K562 (cell line): Measurements from ENCODE around the gene PDLIM4. TPM values are rescaled to one million over a fixed set of nuclear protein-coding genes. Genes with fewer than 3 reads are reported as not detected.
A peak's percentile ranks its signal among the peaks of the same experiment; 100 is the strongest.

Source experiments
- ATAC-seq: fragments of 200-7000 bp; cut with Tn5 transposase; 3 replicates; pipeline ENCODE4 v1.9.1; 2020; ENCODE audit warnings: moderate library complexity
- BruUV-seq: library from RNA; stranded (reverse); fragments of 400-500 nt; replicated peaks from 2 replicates; lab custom pipeline; 2021; lab: Mats Ljungman, UMichigan
- CTCF ChIA-PET: fragments of 300-600 bp; formaldehyde crosslinking; extraction: SDS; loops from one replicate; lab custom pipeline; 2021; ENCODE audit warnings: low intra/inter-chr PET ratio; lab: Yijun Ruan, JAX
- POLR2A ChIA-PET: fragments of 300-600, 350-650 bp; sonication (Branson Sonifier 250); formaldehyde crosslinking; extraction: SDS; loops from one replicate; lab custom pipeline; 2021; ENCODE audit warnings: antibody characterized with exemption, inconsistent platforms; lab: Yijun Ruan, JAX
- DNase-seq, 4 experiments: peaks; one replicate each; pipeline versions ENCODE4 v3.0.0 to v3.0.0-alpha.2; 2011 to 2018; ENCODE audit warnings: low spot score in 3 of 4, mixed read lengths in 3 of 4; ENCODE audit errors: extremely low read depth in 1 of 4
- FAIRE-seq: peaks from 2 replicates; lab custom pipeline; 2011; peaks lifted over from hg19 to GRCh38; lab: Jason Lieb, UNC
- H2AFZ ChIP-seq: 2 replicates; pipeline ENCODE4 v1.6.0; 2011; ENCODE audit warnings: low read depth, low read length, control low read depth, inconsistent platforms
- H3K27ac ChIP-seq: fragments of 200-600 bp; 3 replicates; pipeline ENCODE4 v1.8.0; 2011; ENCODE audit warnings: low read depth, mild to moderate bottlenecking, control low read depth, inconsistent platforms, low read length, moderate library complexity, mixed read lengths; ENCODE audit errors: extremely low read depth
- H3K27me3 ChIP-seq, 2 experiments: fragments of 300-600 bp in 1 of 2; 2 replicates in 1 of 2; 3 replicates in 1 of 2; pipeline versions ENCODE4 v1.6.0 to v1.8.0; 2011; ENCODE audit warnings: inconsistent platforms in 2 of 2, low read length in 2 of 2, mild to moderate bottlenecking in 1 of 2, mixed read lengths in 1 of 2, moderate library complexity in 1 of 2; ENCODE audit not compliant: control insufficient read depth in 2 of 2, insufficient read depth in 2 of 2
- H3K36me3 ChIP-seq: fragments of 300-600 bp; 3 replicates; pipeline ENCODE4 v1.8.0; 2011; ENCODE audit warnings: mild to moderate bottlenecking, low read length, inconsistent platforms; ENCODE audit not compliant: control insufficient read depth, insufficient read depth
- H3K4me1 ChIP-seq, 2 experiments: fragments of 200-600 bp in 1 of 2; replicated peaks in 1 of 2; 2 replicates in 1 of 2; 3 replicates in 1 of 2; pipeline versions ENCODE4 v1.5.1 to v1.8.0; 2011; ENCODE audit warnings: inconsistent platforms in 2 of 2, low read length in 2 of 2, mild to moderate bottlenecking in 1 of 2, mixed read lengths in 1 of 2, moderate library complexity in 1 of 2; ENCODE audit not compliant: control insufficient read depth in 2 of 2, insufficient read depth in 2 of 2
- H3K4me2 ChIP-seq: 2 replicates; pipeline ENCODE4 v1.6.1; 2011; ENCODE audit warnings: low read length, control low read depth, inconsistent platforms, mixed read lengths; ENCODE audit not compliant: insufficient read depth
- H3K4me3 ChIP-seq: fragments of 200-600 bp; sonication (generic), shearing (Covaris generic); 2 replicates; pipeline ENCODE4 v1.5.1; 2016; ENCODE audit warnings: control low read depth, inconsistent platforms
- H3K79me2 ChIP-seq: fragments of 200-600 bp; 3 replicates; pipeline ENCODE4 v1.8.0; 2011; ENCODE audit warnings: low read length, inconsistent platforms; ENCODE audit not compliant: control insufficient read depth, insufficient read depth
- H3K9ac ChIP-seq, 2 experiments: 2 replicates each; pipeline versions ENCODE4 v1.6.0 to v1.6.1; 2011; ENCODE audit warnings: low read depth in 2 of 2, low read length in 2 of 2, control low read depth in 1 of 2, inconsistent platforms in 1 of 2, mild to moderate bottlenecking in 1 of 2, mixed read lengths in 1 of 2; ENCODE audit not compliant: insufficient read depth in 1 of 2
- H3K9me1 ChIP-seq: one replicate; pipeline ENCODE4 v1.6.0; 2011; ENCODE audit warnings: inconsistent platforms, mild to moderate bottlenecking, low read length, moderate library complexity; ENCODE audit not compliant: control insufficient read depth, insufficient read depth
- H3K9me3 ChIP-seq: replicated peaks from 2 replicates; pipeline ENCODE4 v1.5.1; 2011; ENCODE audit warnings: low read depth, low read length, inconsistent platforms; ENCODE audit not compliant: control insufficient read depth, insufficient read depth
- H4K20me1 ChIP-seq: replicated peaks from 2 replicates; pipeline ENCODE4 v1.6.1; 2011; ENCODE audit warnings: low read length, inconsistent platforms, mixed read lengths; ENCODE audit not compliant: control insufficient read depth, insufficient read depth
- CTCFL ChIP-seq: IDR thresholded peaks from 2 replicates; pipeline ENCODE4 v1.6.1; 2011; ENCODE audit warnings: borderline replicate concordance, low read depth, mild to moderate bottlenecking, moderate library complexity, low read length; ENCODE audit not compliant: insufficient read depth, poor library complexity, severe bottlenecking
- EGR1 ChIP-seq: fragments of 450-650 bp; conservative IDR thresholded peaks from 2 replicates; pipeline ENCODE4 v1.6.1; 2017; ENCODE audit warnings: mild to moderate bottlenecking
- FOXO4 ChIP-seq: fragments of 450-650 bp; formaldehyde crosslinking; IDR thresholded peaks from 2 replicates; pipeline ENCODE4 v1.4.0; 2020; ENCODE audit warnings: mild to moderate bottlenecking, moderate library complexity
- HCFC1 ChIP-seq: IDR thresholded peaks from 2 replicates; pipeline ENCODE4 v1.6.1; 2012; ENCODE audit warnings: low read depth, low read length, improper control_type of control experiment
- HOXB6 ChIP-seq: fragments of 250-450 bp; sonication (Bioruptor Pico); IDR thresholded peaks from 2 replicates; pipeline ENCODE4 v1.5.1; 2022; ENCODE audit warnings: mild to moderate bottlenecking, borderline replicate concordance
- MITF ChIP-seq: IDR thresholded peaks from 2 replicates; pipeline ENCODE4 v1.6.1; 2014; ENCODE audit warnings: antibody characterized with exemption
- MLLT1 ChIP-seq, 2 experiments: fragments of 450-650 bp; IDR thresholded peaks; 2 replicates each; pipeline ENCODE4 v1.6.1; 2016
- NR0B1 ChIP-seq: fragments of 450-650 bp; IDR thresholded peaks from one replicate; pipeline ENCODE4 v1.6.1; 2018; ENCODE audit warnings: mild to moderate bottlenecking, moderate library complexity; ENCODE audit not compliant: partially characterized antibody
- SMAD3 ChIP-seq: fragments of 450-650 bp; formaldehyde crosslinking; conservative IDR thresholded peaks from 2 replicates; pipeline ENCODE4 v1.4.0; 2020; ENCODE audit warnings: mild to moderate bottlenecking
- TAF9B ChIP-seq: fragments of 450-650 bp; IDR thresholded peaks from 2 replicates; pipeline ENCODE4 v1.6.1; 2018; ENCODE audit warnings: mild to moderate bottlenecking; ENCODE audit not compliant: partially characterized antibody
- TFAM ChIP-seq: fragments of 250-450 bp; sonication (Bioruptor Pico); conservative IDR thresholded peaks from 2 replicates; pipeline ENCODE4 v1.5.0; 2021; ENCODE audit warnings: mild to moderate bottlenecking, moderate library complexity
- WGBS: fragments of 100-300 bp; shearing (Covaris generic); methylation state at CpG from one replicate; pipeline ENCODE4 v1.1.6; 2016; ENCODE audit warnings: low coverage, mixed read lengths; ENCODE audit not compliant: insufficient coverage; ENCODE audit errors: missing lambda C conversion rate; 5-methylcytosine and 5-hydroxymethylcytosine counted together
- in situ Hi-C: fragments of 300-500 bp; cut with MboI; formaldehyde crosslinking; loops from 4 replicates; pipeline ENCODE4 v1.15.0; 2018; ENCODE audit warnings: inconsistent platforms, mixed read lengths
- intact Hi-C: fragments of 100-400 bp; cut with micrococcal nuclease; formaldehyde crosslinking; loops from 2 replicates; pipeline ENCODE4 v1.14.2; 2022
- polyA plus RNA-seq, 8 experiments: library from polyadenylated mRNA; depleted of rRNA in 4 of 8; stranded (reverse) in 5 of 8; unstranded in 3 of 8; fragments of >200 nt; fragmentation: Nextera tagmentation in 2 of 8; fragmentation: Illumina TruSeq in 1 of 8; extraction: Ambion mirVana in 2 of 8; extraction: Trizol in 1 of 8; gene quantifications; 2 replicates each; pipeline versions ENCODE4 v1.2.1 to v1.2.3, GENCODE V29; 2011 to 2014; ENCODE audit warnings: inconsistent platforms in 1 of 8, missing spikeins in 1 of 8
- total RNA-seq, 7 experiments: library from RNA; depleted of rRNA in 6 of 7; stranded (reverse); fragments of >200 nt in 6 of 7; fragmentation: Illumina TruSeq in 2 of 7; extraction: Trizol in 2 of 7; gene quantifications; 2 replicates each; pipeline versions ENCODE4 v1.2.1 to v1.2.3, GENCODE V29; 2011 to 2021; ENCODE audit warnings: low replicate concordance in 1 of 7

Gene PDLIM4
- total and polyA plus RNA-seq, 9 of the 15 experiments (the other 6 are each of a cell fraction or from before 2014, with no cell fraction given): 0.28 to 32.8 (median 13.1) TPM

GRCh38 chr5:132260051-132260450 is 2.6 kb downstream of the PDLIM4 start:
- peaks cover 45 to 63% of the 10 kb centered on the region in 2 experiments for H3K4me1 ChIP-seq
- H3K27ac ChIP-seq: peak overlapping the region; percentile 74; the same call in 2 of the 3 replicates
- no peaks in the 10 kb centered on the region for H3K27me3 ChIP-seq
- H3K4me2 ChIP-seq: peak overlapping the region; percentile 74
- ChIA-PET CTCF (no interaction called here), POLR2A (interaction anchor here (0.7 to 1.7 kb wide), 8 partner anchors 9 to 176 kb away, joined by 3 to 5 read pairs (median 4); no protein-coding TSS in a partner anchor)
- FAIRE-seq: no peak
- intact Hi-C loops: loop anchor here (1.0 kb wide), 1 partner anchor 22 kb away; no protein-coding TSS in a partner anchor
- in situ Hi-C loops: no loop called here
- 48% methylated on average over 6 of the region's 6 CpGs for WGBS
- H3K36me3 ChIP-seq: peaks cover 19% of the 10 kb centered on the region; the same call in 2 of the 3 replicates
- H4K20me1 ChIP-seq: 0 out of 2 replicates have a peak, but pooled peaks cover 4% of the 10 kb centered on the region
- no peak overlapping the region for H3K4me3 ChIP-seq
- no peaks in the 10 kb centered on the region; the same call in 1 of the 2 replicates for H3K9me3 ChIP-seq
- H3K9me1 ChIP-seq: no peaks in the 10 kb centered on the region
- TF ChIP-seq MITF (no peak), NR0B1 (no peak), HCFC1 (no peak), FOXO4 (CRISPR knock-in tag) (no peak), CTCFL (no peak), MLLT1 (IDR thresholded peaks at IDR 0.05) (peak in 1 of 2 experiments; percentile 44; a peak in 1 of 4 replicates), EGR1 (peak; percentile 57), TAF9B (no peak), SMAD3 (no peak), HOXB6 (CRISPR knock-in tag) (no peak), TFAM (CRISPR knock-in tag) (no peak)
- TF ChIP-seq, all 486 proteins: peak for 2
- no TSS peak for BruUV-seq
- no peak for DNase-seq
- Histone ChIP-seq H3K9ac (peak overlapping the region in 1 of 2 experiments; percentile 80; a peak in 1 of 4 replicates), H3K79me2 (peaks cover 36% of the 10 kb centered on the region), H2AFZ (peak overlapping the region; percentile 43; the same call in 1 of the 2 replicates)
- no peak for ATAC-seq
